DMS53 treated with DMSO at 0.1 percent for 48 hours (cell line): ENCODE results near the gene CCDC7.
"Not testable (repeated sequence)": the region's sequence is repeated elsewhere in the genome, so short reads cannot be mapped to it uniquely, and the experiment has no call there.

Experiments
- DNase-seq: peaks from one replicate; lab custom pipeline; 2025; ENCODE audit not compliant: unreplicated experiment; lab: John Stamatoyannopoulos, UW

CCDC7 gene

DNA sequence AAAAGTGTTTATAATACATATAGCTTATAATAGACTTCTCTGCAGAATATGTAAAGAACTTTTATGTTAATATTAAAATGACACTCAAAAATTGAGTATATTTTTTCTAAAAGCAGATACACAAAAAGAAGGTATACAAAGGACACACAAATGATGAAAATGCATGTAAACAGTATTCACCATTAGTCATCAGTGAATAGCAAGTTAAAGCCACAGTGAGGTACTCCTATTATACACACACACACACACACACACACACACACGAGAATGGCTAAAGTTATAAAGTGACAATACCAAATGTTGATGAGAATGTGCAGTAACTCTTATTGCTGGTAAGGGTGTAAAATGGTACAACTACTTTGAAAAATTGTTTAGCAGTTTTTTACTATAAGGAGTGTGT, 419.2 kb downstream of the CCDC7 start:
- no peak for DNase-seq

DNA sequence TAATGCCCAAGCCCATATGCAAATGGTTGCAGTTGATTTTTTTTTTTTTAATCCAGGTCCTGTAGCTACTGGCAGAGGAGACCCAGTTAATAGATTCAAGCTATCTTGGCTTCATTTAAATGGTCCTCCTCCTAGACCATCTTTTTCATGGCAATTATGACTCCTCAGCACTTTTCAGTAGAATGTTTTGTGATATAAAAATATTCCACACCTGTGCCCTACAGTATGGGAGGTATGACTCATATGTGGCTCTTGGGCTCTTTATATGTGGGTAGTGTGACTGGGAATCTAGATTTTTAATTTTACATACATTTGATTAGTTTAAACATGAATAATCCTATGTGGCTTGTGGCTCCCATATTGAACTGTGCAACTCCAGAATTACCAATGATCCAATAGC, 432.0 kb downstream of the CCDC7 start:
- no peak for DNase-seq

DNA sequence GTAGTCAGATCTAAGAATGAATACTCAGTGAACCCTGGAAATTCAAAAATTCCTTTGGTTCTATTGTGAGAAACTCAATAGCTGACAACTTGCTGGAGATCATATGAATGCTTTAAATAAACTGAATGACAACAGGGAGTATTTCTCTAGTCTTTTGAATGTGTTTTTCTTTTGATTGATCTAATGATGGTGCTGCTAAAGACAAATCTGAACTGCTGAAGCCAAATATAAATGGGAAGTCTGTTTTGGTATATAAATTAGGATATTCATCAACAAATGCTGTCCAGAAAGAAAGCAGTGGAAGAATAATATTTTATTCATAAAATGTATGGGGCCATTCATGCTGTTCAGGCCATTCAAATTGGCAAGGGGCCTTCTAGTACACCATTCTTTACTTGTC, 432.7 kb downstream of the CCDC7 start:
- DNase-seq = no peak

DNA sequence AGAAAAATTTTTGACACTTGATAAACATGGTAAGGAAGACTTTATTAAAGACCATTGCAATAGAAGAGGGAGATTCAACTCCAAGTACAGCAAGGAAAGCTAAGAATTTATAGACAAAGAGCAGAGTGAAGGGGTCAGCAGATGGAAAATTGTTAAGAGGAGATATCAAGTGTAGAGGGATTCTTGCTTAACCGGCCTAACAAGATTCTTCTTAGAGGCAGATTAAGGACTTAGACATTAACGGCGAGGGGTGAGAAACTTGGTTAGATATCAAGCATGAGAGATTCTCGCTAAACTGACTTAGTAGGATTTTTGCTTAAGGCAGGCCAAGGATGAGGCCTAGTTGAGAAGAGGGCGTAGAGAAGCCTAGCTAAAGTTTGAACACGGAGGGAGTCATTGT, 436.1 kb downstream of the CCDC7 start:
- DNase-seq = no peak

DNA sequence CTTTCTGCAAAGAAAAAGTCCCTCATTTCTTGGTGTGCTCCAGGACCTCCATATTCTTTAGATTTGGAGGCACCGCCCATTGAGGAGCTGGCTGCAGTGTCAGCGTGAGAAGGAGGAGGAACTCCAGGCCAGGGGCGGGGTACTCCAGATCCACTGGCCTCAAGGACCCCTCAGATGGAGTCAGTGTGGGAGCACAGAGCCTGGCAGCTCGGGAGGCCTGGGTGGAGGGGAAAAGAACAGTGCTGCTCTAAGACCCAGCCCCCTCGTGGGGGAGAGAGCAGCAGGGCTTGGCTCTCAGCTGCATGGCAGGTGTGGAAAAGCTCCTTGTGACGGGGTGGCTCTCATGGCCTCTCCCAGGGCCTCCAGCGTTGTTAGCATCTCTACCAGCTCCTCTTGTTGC, 441.5 kb downstream of the CCDC7 start:
- DNase-seq = no peak

DNA sequence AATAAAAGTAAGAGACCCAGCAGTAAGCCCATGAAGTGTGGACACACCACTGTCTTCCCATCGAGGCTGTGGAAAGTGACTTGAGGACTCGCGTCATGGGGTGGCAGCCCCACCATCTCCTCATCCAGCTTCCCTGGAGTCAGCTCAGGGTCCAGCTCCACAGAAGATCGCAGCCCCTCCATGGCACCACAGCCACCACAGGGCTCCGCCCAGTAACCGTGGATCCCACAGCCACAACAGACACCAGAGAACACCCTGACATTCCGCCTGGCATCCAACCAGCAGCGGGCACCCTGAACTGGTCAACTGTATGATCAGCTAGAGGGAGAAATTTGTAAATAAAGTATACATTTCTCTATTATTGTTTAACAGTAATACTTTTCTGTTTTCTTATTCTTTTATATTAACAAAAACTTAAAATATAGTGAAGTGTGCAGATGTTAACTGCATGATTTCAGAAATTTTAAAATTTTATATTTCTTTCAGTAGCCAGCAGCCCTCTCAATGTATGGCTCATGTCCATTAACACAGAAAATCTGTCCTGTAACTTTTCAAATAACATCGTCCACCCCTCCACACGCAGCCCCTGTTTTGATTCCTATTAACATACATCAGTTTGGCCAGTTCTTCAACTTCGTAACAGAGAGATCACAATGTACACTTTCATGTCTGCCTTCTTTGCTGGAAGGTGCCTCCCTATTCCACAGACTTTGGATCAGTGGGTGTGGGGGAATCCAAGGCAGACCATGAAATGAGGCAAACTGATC, 442.4 kb downstream of the CCDC7 start:
- DNase-seq = no peak

DNA sequence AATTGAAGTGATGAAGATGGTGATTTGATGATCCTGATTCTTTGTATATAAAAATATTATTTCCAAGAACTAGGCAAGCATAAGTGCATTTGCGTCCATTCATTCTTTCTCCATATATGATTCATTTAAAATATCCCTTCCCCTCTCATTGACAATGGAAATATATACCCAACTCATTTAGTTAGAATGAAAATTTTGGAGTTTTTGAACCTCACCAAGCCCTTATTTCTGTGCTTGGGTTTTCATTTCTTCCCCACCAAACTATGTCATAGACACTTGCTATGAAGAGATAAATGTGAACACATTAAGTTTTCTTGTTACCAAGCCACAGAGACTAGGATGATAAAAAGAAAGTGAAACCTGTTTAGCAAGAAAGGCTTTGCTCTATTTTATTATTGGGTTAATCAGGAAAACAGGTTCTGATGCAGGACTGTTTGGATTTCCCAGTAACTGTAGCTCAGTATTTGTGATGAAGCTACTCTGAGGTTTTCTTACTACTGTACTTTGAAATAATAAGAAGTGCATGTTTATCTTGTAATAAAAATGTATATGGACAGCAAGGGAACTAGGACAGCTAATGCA, 443.8 kb downstream of the CCDC7 start:
- no peak for DNase-seq

DNA sequence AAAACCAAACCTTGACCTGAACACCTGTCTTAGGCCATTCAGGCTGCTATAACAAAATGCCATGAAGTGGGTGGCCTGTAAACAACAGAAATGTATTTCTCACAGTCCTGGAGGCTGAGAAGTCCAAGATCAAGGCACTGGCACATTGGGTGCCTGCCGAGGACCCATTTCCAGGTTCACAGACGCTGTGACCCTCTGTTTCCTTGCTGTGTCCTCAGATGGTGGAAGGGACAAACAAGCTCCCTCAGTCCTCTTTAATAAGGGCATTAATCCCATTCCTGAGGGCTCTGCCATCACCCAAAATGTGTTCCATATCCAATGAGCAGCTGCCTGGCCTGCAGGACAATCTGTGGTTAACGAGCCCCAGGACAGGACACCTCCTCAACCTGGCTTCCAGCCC, 444.5 kb downstream of the CCDC7 start:
- no peak for DNase-seq

DNA sequence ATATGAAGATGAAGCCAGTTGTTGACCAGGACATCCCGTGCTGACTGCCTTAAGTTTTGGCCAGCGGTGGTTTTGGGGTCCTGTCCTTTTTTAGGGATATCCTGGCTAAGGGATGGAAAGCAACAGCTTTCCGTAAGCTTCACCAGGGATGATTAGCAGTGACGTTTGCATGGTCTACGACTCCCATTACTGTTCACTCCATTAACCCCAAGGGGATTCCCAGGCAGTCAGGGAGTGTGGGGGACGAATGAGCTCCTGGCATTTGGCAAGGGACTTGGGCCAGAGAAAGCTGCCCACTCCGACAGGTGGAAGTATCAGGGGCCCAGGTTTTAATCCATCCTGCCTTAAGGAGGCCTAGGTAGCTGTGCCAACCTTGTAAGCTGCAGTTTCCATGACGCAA, 445.3 kb downstream of the CCDC7 start:
- no peak for DNase-seq

DNA sequence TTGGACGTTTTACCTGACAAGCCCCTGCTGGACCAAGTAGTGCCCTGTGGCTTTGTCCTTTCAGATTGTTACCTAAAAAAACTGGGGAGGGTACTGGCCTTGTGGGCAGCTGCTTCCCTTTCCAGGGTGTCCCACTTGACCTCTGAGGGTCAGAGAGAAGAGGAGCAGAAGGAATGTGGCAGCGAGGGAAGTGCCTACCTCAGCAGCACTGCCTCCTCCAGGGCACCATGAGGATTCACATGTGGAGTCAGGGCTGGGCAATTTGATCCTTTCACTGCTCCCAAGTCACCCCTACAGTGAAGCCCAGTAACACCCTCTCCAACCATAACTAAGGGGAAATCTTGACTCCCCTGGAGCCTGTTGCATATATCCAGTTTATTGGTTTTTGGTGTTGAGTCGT, 447.5 kb downstream of the CCDC7 start:
- DNase-seq = no peak

DNA sequence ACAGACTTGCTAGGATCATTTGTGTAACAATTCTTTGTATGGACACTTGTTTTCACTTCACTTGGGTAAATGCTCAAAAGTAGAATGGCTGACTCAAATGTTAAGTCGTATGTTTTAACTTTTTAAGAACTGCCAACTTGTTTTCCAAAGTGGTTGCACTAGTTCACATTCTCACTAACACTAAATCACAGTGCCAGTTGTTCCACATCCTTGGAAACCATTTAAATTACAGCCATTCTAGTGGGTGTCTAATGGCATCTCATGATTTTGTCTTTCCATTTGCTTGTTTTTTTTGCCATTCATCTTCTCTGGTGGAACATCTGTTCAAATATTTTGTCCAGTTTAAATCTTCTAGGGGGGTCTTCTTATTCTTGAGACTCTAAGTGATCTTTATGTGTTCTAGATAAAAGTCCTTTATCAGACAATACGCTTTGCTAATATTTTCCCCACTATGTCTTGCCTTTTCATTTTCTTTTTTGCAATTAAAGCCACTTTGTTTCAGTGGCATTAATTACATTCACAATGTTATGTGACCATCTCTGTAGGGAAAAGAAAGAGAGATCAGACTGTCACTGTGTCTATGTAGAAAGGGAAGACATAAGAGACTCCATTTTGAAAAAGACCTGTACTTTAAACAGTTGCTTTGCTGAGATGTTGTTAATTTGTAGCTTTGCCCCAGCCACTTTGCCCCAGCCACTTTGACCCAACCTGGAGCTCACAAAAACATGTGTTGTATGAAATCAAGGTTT, 448.1 kb downstream of the CCDC7 start:
- no peak for DNase-seq

DNA sequence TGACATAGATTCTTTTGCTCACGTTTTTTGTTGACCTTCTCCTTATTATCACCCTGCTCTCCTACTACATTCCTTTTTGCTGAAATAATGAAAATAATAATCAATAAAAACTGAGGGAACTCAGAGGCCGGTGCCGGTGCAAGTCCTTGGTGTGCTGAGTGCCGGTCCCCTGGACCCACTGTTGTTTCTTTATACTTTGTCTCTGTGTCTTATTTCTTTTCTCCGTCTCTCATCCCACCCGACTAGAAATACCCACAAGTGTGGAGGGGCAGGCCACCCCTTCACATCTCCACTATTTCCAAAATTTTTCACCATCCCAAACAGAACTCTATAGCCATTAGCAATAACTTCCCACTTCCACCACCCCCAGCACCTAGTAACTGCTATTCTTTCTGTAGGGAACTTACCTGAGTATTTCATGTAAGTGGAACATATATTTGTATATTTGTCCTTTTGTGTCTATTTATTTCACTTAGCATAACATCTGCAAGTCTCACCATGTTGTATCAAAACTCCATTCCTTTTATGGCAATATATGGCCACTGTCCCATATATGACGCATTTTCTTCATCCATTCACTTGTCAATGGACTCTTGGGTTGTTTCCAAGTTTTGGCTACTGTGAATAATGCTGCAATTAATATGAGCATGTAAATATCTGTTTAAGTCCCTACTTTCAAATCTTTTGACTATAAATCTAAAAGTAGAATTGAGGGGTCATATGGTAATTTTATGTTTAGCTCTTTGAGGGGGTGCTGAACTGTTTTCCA, 449.4 kb downstream of the CCDC7 start:
- not testable (repeated sequence) for DNase-seq

DNA sequence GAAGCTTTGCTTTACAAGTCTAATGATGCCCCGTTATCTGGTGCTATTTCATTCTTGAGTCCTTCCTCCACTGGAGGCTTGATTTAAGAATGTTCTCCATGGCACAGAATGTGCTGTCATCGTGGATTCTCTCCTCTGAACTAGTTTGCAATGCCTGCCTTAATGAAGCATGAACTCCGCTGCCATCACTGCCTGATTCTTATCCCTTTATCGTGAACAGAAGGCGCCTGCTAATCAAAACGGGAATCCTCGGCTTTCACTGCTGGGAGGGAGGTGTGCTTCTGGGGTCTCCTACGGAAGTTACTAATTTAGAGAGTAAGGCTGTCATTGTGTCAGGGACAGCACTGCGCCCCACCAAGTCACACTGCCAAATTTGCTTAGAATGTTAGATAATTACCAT, 455.9 kb downstream of the CCDC7 start:
- no peak for DNase-seq

DNA sequence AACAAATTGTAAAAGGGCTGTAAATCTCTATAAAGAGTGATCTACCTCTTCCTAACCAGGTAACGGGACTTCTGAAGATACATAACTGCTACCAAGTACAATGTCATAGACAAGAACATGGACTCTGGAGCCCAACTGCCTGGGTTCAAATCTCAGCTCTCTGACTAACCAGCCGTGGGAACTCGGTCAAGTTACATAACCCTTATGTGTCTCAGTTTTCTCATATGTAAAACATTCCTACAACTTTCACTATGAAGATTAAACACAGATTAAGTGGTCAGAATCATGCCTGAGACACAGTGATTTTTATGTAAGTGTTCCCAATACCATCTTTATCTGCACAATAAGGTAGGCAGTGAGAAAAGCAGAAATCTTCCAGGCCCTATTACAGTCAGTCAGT, 459.5 kb downstream of the CCDC7 start:
- no peak for DNase-seq

DNA sequence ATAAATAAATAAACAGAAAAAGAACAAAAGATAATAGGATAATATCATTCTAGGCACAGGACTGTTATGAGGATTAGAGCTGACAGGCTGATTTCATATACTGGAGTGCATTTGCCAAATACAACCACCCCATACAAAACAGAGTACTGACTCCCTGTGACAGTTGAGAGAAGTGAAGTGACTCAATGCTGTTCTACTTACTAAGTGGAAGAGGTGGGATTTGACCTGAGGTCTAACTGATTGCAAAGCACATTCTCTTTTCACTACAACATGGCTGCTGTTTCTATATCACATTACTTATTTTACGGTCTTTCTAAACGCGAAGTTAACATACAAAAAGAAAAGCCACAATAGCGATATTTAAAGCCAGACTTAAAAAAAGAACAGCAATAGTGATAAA, 460.7 kb downstream of the CCDC7 start:
- no peak for DNase-seq

DNA sequence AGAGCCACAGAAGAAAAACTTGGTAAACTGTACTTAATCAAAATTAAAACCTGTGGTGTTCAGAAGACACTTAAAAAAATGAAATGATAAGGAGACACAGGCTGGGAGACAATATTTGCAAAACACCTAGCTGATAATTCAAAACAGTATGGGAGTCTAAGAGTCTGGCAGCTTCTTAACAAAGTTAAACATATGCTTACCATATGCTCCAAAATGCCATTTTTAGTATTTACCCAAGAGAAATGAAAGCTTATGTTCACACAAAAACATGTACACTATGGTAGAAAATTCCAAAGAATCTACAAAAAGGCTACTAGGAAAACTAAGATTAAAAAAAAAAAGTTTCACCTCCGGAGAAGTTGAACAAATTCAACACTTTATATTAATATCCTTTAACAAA, 463.5 kb downstream of the CCDC7 start:
- no peak for DNase-seq

DNA sequence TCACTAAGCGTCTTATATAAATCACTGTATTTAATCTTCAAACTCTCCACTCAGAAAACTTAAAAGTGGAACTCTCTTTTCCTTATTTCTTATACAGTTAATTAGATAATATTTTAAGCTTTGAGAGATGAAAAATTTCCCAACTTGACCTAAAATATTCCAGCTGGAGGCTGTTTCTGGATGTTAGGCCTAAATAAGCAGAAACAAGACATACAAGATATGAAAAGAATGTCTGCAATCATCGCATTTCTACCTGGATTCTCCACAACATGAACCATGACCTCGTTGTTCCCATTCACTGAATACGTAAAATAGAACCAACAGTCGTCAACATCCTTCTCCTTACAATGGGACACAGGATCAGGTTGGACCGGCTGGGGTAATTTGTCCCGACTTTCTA, 464.0 kb downstream of the CCDC7 start:
- not testable (repeated sequence) for DNase-seq

DNA sequence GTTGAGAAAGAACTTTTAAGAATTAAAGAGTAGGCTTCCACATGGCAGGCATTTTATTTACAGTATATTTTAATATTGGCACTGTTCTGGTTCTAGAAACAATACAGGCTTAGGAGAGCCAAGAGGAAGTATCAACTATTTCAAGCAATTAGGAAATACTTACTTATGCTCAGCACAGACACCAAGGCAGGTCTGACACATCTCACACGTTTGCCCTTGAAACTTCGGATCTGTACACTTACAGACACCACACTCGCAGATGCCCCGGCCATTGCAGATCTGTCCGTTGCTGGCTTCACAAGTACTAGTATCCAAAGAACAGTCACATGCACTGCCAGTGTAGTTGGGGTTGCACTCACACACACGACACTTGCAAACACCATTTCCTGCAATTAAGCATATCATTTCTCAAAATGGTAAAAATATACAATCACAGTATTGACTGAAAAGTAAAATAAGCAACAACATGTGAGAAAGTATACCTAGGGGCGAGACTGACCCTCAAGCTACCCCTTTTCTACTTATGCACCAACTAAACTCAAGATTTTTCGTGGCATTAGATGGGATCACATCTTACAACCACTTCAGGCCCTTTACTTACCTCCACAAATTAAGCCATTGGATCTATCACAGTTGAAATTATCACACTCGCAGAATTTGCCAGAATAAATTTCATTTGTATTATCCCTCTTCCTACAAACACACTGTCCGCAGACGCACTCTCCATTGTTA, 465.5 kb downstream of the CCDC7 start:
- no peak for DNase-seq

DNA sequence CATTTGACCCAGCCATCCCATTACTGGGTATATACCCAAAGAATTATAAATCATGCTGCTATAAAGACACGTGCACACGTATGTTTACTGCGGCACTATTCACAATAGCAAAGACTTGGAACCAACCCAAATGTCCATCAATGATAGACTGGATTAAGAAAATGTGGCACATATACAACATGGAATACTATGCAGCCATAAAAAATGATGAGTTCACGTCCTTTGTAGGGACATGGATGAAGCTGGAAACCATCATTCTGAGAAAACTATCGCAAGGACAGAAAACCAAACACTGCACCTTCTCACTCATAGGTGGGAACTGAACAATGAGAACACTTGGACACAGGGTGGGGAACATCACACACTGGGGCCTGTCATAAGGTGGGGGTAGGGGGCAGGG, 471.9 kb downstream of the CCDC7 start:
- DNase-seq = not testable (repeated sequence)

DNA sequence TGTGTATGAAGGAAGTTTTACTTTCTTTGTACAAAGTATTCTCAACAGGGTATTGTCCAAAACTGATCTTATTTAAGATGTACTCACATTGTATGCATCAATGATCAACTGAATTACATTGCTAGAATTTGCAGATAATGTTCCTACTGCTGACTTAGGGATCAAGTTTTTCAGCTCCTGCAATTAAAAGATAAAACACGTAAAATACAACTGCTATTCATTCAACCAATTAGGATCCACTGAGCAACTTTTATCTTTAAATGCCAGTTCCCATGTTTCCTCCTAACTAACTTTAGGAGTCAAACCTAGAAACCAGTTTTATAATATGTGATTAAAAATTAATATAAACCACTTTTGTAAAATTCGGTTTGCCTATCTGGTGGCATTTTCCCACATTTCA, 476.2 kb downstream of the CCDC7 start:
- DNase-seq = no peak

DNA sequence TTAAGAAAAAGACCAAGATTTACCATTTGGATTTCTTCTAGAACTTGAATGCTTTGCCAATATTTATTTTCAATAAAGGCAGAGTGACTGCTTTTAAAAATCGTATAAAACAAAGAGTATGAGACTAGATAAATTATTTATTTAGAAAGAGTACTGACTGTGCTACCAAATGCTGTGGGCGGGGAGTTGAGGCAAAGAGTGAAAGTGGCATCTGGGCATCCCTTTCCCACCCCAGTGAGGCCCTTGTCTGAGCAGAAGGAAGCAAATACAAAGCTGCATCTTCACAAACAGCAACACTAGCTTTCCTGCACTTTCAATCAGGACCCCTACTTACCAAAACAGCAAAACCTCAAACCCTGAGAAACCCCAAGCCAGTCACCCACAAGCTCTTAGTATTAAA, 477.2 kb downstream of the CCDC7 start:
- no peak for DNase-seq
